Measurements from ENCODE around the gene ARFGEF2. TPM values are rescaled to one million over a fixed set of nuclear protein-coding genes. Genes with fewer than 3 reads are reported as not detected.

Gene ARFGEF2
- polyA plus RNA-seq, 1 donor (not counting 4 experiments of a cell fraction or from before 2014, with no cell fraction given), result 19.2 TPM

GRCh38 chr20:48880331-48880730 lies 41.2 kb upstream of the ARFGEF2 start:
- no peak for FAIRE-seq
- DNase-seq (ENCODE audit: low read depth, low spot score), result no peak
- no peak overlapping the region for H3K9ac ChIP-seq (ENCODE audit: control insufficient read depth, extremely low read depth, insufficient read depth, low read length)
- no peaks in the 10 kb centered on the region for H3K9me3 ChIP-seq (ENCODE audit: control insufficient read depth, low read depth, low read length)
- no peak overlapping the region for H2AFZ ChIP-seq (ENCODE audit: control insufficient read depth, low read length)
- H3K36me3 ChIP-seq (ENCODE audit: control insufficient read depth in 2 of 2, extremely low read depth in 1 of 2, insufficient read depth in 2 of 2, low read length in 2 of 2), result no peaks in the 10 kb centered on the region
- no peaks in the 10 kb centered on the region for H3K79me2 ChIP-seq (ENCODE audit: control insufficient read depth, insufficient read depth, low read length)
- no peaks in the 10 kb centered on the region for H3K27me3 ChIP-seq (ENCODE audit: control insufficient read depth, extremely low read depth, insufficient read depth, low read length)
- no peak overlapping the region for H3K4me3 ChIP-seq (ENCODE audit: control insufficient read depth in 2 of 3, extremely low read depth in 1 of 3, insufficient read depth in 2 of 3, low read depth in 1 of 3, low read length in 3 of 3)
- no peak overlapping the region for H3K4me2 ChIP-seq (ENCODE audit: control insufficient read depth, extremely low read depth, insufficient read depth, low read depth, low read length)
- H3K27ac ChIP-seq (ENCODE audit: control insufficient read depth, insufficient read depth, low read length), result no peak overlapping the region
- TF ChIP-seq EZH2 (IDR thresholded peaks at IDR 0.05; ENCODE audit: low read length), result no peak
- TF ChIP-seq CTCF (optimal IDR thresholded peaks at IDR 0.05 in 1 of 3, IDR thresholded peaks at IDR 0.05 in 1 of 3, conservative IDR thresholded peaks at IDR 0.05 in 1 of 3; ENCODE audit: extremely low read depth in 1 of 3, insufficient read depth in 2 of 3, low read length in 3 of 3), result no peak
- dilution Hi-C loops (cut with MboI; ENCODE audit: extremely low pct_ligation_motif_present, low sequenced_read_pairs), result no loop called here
- H4K20me1 ChIP-seq (ENCODE audit: control insufficient read depth, extremely low read depth, insufficient read depth, low read length), result no peaks in the 10 kb centered on the region
- peaks cover 8% of the 10 kb centered on the region for H3K4me1 ChIP-seq (ENCODE audit: control insufficient read depth, extremely low read depth, insufficient read depth, low read length)
- no peaks in the 10 kb centered on the region for H3K9me1 ChIP-seq (ENCODE audit: control insufficient read depth, extremely low read depth, insufficient read depth, low read length)

- Histone ChIP-seq H3K4me1 (ENCODE audit: control insufficient read depth, extremely low read depth, insufficient read depth, low read length) (peaks cover under 1% of the 10 kb centered on the region), H3K4me2 (ENCODE audit: control insufficient read depth, extremely low read depth, insufficient read depth, low read depth, low read length) (no peak overlapping the region), H3K27ac (ENCODE audit: control insufficient read depth, insufficient read depth, low read length) (no peak overlapping the region), H3K36me3 (ENCODE audit: control insufficient read depth in 2 of 2, extremely low read depth in 1 of 2, insufficient read depth in 2 of 2, low read length in 2 of 2) (no peaks in the 10 kb centered on the region), H3K9ac (ENCODE audit: control insufficient read depth, extremely low read depth, insufficient read depth, low read length) (no peak overlapping the region), H4K20me1 (ENCODE audit: control insufficient read depth, extremely low read depth, insufficient read depth, low read length) (no peaks in the 10 kb centered on the region), H3K4me3 (ENCODE audit: control insufficient read depth in 2 of 3, extremely low read depth in 1 of 3, insufficient read depth in 2 of 3, low read depth in 1 of 3, low read length in 3 of 3) (no peak overlapping the region), H3K9me1 (ENCODE audit: control insufficient read depth, extremely low read depth, insufficient read depth, low read length) (no peaks in the 10 kb centered on the region), H2AFZ (ENCODE audit: control insufficient read depth, low read length) (no peak overlapping the region), H3K79me2 (ENCODE audit: control insufficient read depth, insufficient read depth, low read length) (no peaks in the 10 kb centered on the region), H3K9me3 (ENCODE audit: control insufficient read depth, low read depth, low read length) (no peaks in the 10 kb centered on the region), H3K27me3 (ENCODE audit: control insufficient read depth, extremely low read depth, insufficient read depth, low read length) (no peaks in the 10 kb centered on the region)
- DNase-seq (ENCODE audit: low read depth, low spot score), result no peak
- FAIRE-seq, result no peak
- TF ChIP-seq EZH2 (IDR thresholded peaks at IDR 0.05; ENCODE audit: low read length) (no peak), CTCF (optimal IDR thresholded peaks at IDR 0.05 in 1 of 3, IDR thresholded peaks at IDR 0.05 in 1 of 3, conservative IDR thresholded peaks at IDR 0.05 in 1 of 3; ENCODE audit: extremely low read depth in 1 of 3, insufficient read depth in 2 of 3, low read length in 3 of 3) (no peak)
- dilution Hi-C loops (cut with MboI; ENCODE audit: extremely low pct_ligation_motif_present, low sequenced_read_pairs), result no loop called here
Measured at GRCh38 chr20:48880981-48881657, 40.4 kb upstream of the ARFGEF2 start.

All from keratinocyte (primary cell).